MM.1S (cell line): ENCODE data around the gene NCF2.

Experiments used
- DNase-seq: peaks from one replicate; pipeline ENCODE4 v3.0.0-alpha.2; 2015
- H2AFZ ChIP-seq: fragments of 300-600 bp; sonication (generic); 2 replicates; pipeline ENCODE4 v1.6.0; 2016; ENCODE audit warnings: antibody characterized with exemption, low read length
- H3F3A ChIP-seq: fragments of 300-600 bp; sonication (generic); 2 replicates; pipeline ENCODE4 v1.6.1; 2016; ENCODE audit warnings: mild to moderate bottlenecking, antibody characterized with exemption, low read length, moderate library complexity, mixed read lengths; ENCODE audit not compliant: insufficient read depth
- H3K27ac ChIP-seq: fragments of 300-600 bp; sonication (generic); 2 replicates; pipeline ENCODE4 v1.5.1; 2016; ENCODE audit warnings: mild to moderate bottlenecking, low read length
- H3K27me3 ChIP-seq: fragments of 300-600 bp; sonication (generic); replicated peaks from 2 replicates; pipeline ENCODE4 v1.6.0; 2016; ENCODE audit warnings: low read length; ENCODE audit not compliant: insufficient read depth
- H3K36me3 ChIP-seq: fragments of 300-600 bp; sonication (generic); replicated peaks from 2 replicates; pipeline ENCODE4 v1.6.1; 2016; ENCODE audit warnings: mild to moderate bottlenecking, low read length, mixed read lengths; ENCODE audit not compliant: insufficient read depth
- H3K4me1 ChIP-seq: fragments of 300-600 bp; sonication (generic); 2 replicates; pipeline ENCODE4 v1.6.1; 2016; ENCODE audit warnings: low read length, mixed read lengths
- H3K4me2 ChIP-seq: fragments of 300-600 bp; sonication (generic); 2 replicates; pipeline ENCODE4 v1.6.0; 2016; ENCODE audit warnings: low read depth, low read length
- H3K4me3 ChIP-seq: fragments of 300-600 bp; sonication (generic); 2 replicates; pipeline ENCODE4 v1.5.1; 2016; ENCODE audit warnings: low read length, mixed read lengths
- H3K79me2 ChIP-seq: fragments of 300-600 bp; sonication (generic); 2 replicates; pipeline ENCODE4 v1.6.1; 2016; ENCODE audit warnings: mixed run types, low read length, mixed read lengths
- H3K9ac ChIP-seq: fragments of 300-600 bp; sonication (generic); 2 replicates; pipeline ENCODE4 v1.6.1; 2016; ENCODE audit warnings: low read length, mixed read lengths
- H3K9me2 ChIP-seq: fragments of 300-600 bp; sonication (generic); replicated peaks from 2 replicates; pipeline ENCODE4 v1.6.1; 2016; ENCODE audit warnings: mild to moderate bottlenecking, low read length, mixed read lengths; ENCODE audit not compliant: insufficient read depth
- H3K9me3 ChIP-seq: fragments of 300-600 bp; sonication (generic); replicated peaks from 2 replicates; pipeline ENCODE4 v1.6.1; 2016; ENCODE audit warnings: mild to moderate bottlenecking, low read length, mixed read lengths; ENCODE audit not compliant: insufficient read depth
- H4K20me1 ChIP-seq: fragments of 300-600 bp; sonication (generic); 2 replicates; pipeline ENCODE4 v1.6.1; 2016; ENCODE audit warnings: mild to moderate bottlenecking, low read length, moderate library complexity, mixed read lengths; ENCODE audit not compliant: insufficient read depth
- CTCF ChIP-seq: fragments of 300-600 bp; sonication (generic); IDR thresholded peaks from 2 replicates; pipeline ENCODE4 v1.5.1; 2016; ENCODE audit warnings: antibody characterized with exemption, low read length, mixed read lengths
- EZH2 ChIP-seq: fragments of 300-600 bp; sonication (generic); optimal IDR thresholded peaks from 2 replicates; pipeline ENCODE3; 2017; ENCODE audit warnings: low read depth, mild to moderate bottlenecking, antibody characterized with exemption, low read length, mixed read lengths
- EZH2phosphoT487 ChIP-seq: fragments of 300-600 bp; sonication (generic); IDR thresholded peaks from 2 replicates; pipeline ENCODE4 v1.6.1; 2018; ENCODE audit warnings: antibody characterized with exemption, low read length

Gene NCF2

GRCh38 chr1:183592733-183593132 is 2.5 kb upstream of the NCF2 start:
- no peak for DNase-seq
- no peaks in the 10 kb centered on the region for H4K20me1 ChIP-seq
- no peak overlapping the region for H3K9ac ChIP-seq
- H3K27ac ChIP-seq = peak overlapping the region; percentile 39; the same call in 1 of the 2 replicates
- peaks cover 42% of the 10 kb centered on the region for H3K4me1 ChIP-seq
- H3K4me3 ChIP-seq = no peak overlapping the region
- H3K27me3 ChIP-seq = no peaks in the 10 kb centered on the region
- peaks cover 24% of the 10 kb centered on the region for H3F3A ChIP-seq
- peak overlapping the region; percentile 32; the same call in 1 of the 2 replicates for H3K4me2 ChIP-seq
- H3K9me2 ChIP-seq = no peaks in the 10 kb centered on the region
- H3K79me2 ChIP-seq = peaks cover 8% of the 10 kb centered on the region
- H3K36me3 ChIP-seq = no peaks in the 10 kb centered on the region
- no peak for TF ChIP-seq EZH2
- TF ChIP-seq EZH2phosphoT487 = no peak
- no peaks in the 10 kb centered on the region for H3K9me3 ChIP-seq
- H2AFZ ChIP-seq = no peak overlapping the region

GRCh38 chr1:183589874-183590243 is 400 bp downstream of the NCF2 start:
- no peaks in the 10 kb centered on the region for H3K9me3 ChIP-seq
- peak overlapping the region; percentile 81 for H2AFZ ChIP-seq
- no peaks in the 10 kb centered on the region for H4K20me1 ChIP-seq
- TF ChIP-seq EZH2 = no peak
- no peak for TF ChIP-seq CTCF
- TF ChIP-seq EZH2phosphoT487 = no peak
- peak overlapping the region; percentile 66 for H3K9ac ChIP-seq
- H3K4me2 ChIP-seq = peak overlapping the region; percentile 92
- H3K4me1 ChIP-seq = peaks cover 42% of the 10 kb centered on the region
- H3K79me2 ChIP-seq = peaks cover 8% of the 10 kb centered on the region
- DNase-seq = peak; percentile 37
- no peaks in the 10 kb centered on the region for H3K9me2 ChIP-seq
- H3K4me3 ChIP-seq = peak overlapping the region; percentile 61
- peak overlapping the region; percentile 91 for H3K27ac ChIP-seq
- H3K27me3 ChIP-seq = no peaks in the 10 kb centered on the region
- H3K36me3 ChIP-seq = no peaks in the 10 kb centered on the region
- peaks cover 24% of the 10 kb centered on the region for H3F3A ChIP-seq

GRCh38 chr1:183589384-183589783 is 875 bp downstream of the NCF2 start:
- Histone ChIP-seq H2AFZ (peak overlapping the region; percentile 81), H3K79me2 (peaks cover 8% of the 10 kb centered on the region), H3K9me3 (no peaks in the 10 kb centered on the region), H3K36me3 (no peaks in the 10 kb centered on the region), H3K27me3 (no peaks in the 10 kb centered on the region), H3K9ac (peak overlapping the region; percentile 66; the same call in 1 of the 2 replicates), H3K9me2 (no peaks in the 10 kb centered on the region), H3F3A (peaks cover 24% of the 10 kb centered on the region), H3K27ac (peak overlapping the region; percentile 91; the same call in 1 of the 2 replicates), H3K4me3 (peak overlapping the region; percentile 61), H3K4me1 (peaks cover 42% of the 10 kb centered on the region), H3K4me2 (peak overlapping the region; percentile 92), H4K20me1 (no peaks in the 10 kb centered on the region)
- no peak for DNase-seq
- no peak for TF ChIP-seq EZH2phosphoT487
- no peak for TF ChIP-seq CTCF
- no peak for TF ChIP-seq EZH2

GRCh38 chr1:183588827-183589226 is 1.4 kb downstream of the NCF2 start:
- H3K4me2 ChIP-seq = peak overlapping the region; percentile 92
- no peaks in the 10 kb centered on the region for H4K20me1 ChIP-seq
- no peak for DNase-seq
- H3K4me3 ChIP-seq = peak overlapping the region; percentile 61
- no peaks in the 10 kb centered on the region for H3K9me2 ChIP-seq
- peaks cover 24% of the 10 kb centered on the region for H3F3A ChIP-seq
- no peak overlapping the region for H3K9ac ChIP-seq
- H3K27me3 ChIP-seq = no peaks in the 10 kb centered on the region
- TF ChIP-seq EZH2phosphoT487 = no peak
- TF ChIP-seq EZH2 = no peak
- no peak for TF ChIP-seq CTCF
- no peaks in the 10 kb centered on the region for H3K36me3 ChIP-seq
- peak overlapping the region; percentile 91; the same call in 1 of the 2 replicates for H3K27ac ChIP-seq
- H3K79me2 ChIP-seq = peaks cover 8% of the 10 kb centered on the region
- H3K4me1 ChIP-seq = peaks cover 38% of the 10 kb centered on the region
- H3K9me3 ChIP-seq = no peaks in the 10 kb centered on the region
- peak overlapping the region; percentile 81 for H2AFZ ChIP-seq
